C4-2B (cell line): Measurements from ENCODE around the gene BRIP1.
"Not testable (repeated sequence)": the region's sequence is repeated elsewhere in the genome, so short reads cannot be mapped to it uniquely, and the experiment has no call there.

ENCODE experiments used
- H3K27ac ChIP-seq: fragments of 450-650 bp; 2 replicates; pipeline ENCODE4 v1.5.1; 2017
- CTCF ChIP-seq: fragments of 450-650 bp; conservative IDR thresholded peaks from 2 replicates; pipeline ENCODE4 v1.5.1; 2017; ENCODE audit warnings: mild to moderate bottlenecking
- ZFX ChIP-seq: fragments of 450-650 bp; IDR thresholded peaks from 2 replicates; pipeline ENCODE4 v1.6.1; 2017

Gene BRIP1

DNA sequence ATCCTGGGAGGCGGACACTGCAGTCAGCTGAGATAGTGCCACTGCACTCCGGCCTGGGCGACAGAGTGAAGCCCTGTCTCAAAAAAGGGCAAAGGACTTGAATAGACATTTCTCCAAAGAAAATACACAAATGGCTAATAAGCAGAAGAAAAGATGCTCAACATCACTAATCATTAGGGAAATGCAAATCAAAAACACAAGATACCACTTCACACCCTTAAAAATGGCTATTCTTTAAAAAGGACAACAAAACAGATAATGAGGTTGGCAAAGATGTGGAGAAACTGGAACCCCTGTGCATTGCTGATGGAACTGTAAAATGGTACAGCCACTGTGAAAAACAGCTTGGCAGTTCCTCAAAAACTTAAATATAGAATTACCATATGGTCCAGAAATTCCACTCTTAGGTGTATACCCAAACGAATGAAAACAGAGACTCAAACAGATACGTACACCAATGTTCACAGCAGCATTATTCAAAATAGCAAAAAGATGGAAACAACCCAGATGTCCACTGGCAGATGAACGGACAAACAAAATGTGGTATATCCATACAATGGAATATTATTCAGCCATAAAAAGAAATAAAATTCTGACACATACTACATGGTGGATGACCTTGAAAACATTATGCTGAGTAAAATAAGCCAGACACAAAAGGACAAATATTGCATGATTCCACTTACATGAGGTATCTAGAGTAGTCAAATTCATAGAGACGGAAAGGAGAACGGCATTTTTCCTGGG, 35.5 kb downstream of the BRIP1 start:
- TF ChIP-seq ZFX (no peak), CTCF (no peak)
- no peak overlapping the region for H3K27ac ChIP-seq

GRCh38 chr17:61826866-61827265, 36.5 kb downstream of the BRIP1 start:
- H3K27ac ChIP-seq: not testable (repeated sequence)

GRCh38 chr17:61826198-61826597, 37.1 kb downstream of the BRIP1 start:
- H3K27ac ChIP-seq: not testable (repeated sequence)

- no peak for TF ChIP-seq ZFX
- no peak for TF ChIP-seq CTCF
- H3K27ac ChIP-seq: no peak overlapping the region
Measured at GRCh38 chr17:61825448-61826137, 37.7 kb downstream of the BRIP1 start.

- no peak for TF ChIP-seq ZFX
- no peak for TF ChIP-seq CTCF
- H3K27ac ChIP-seq: no peak overlapping the region
Measured at GRCh38 chr17:61822326-61823285, 40.7 kb downstream of the BRIP1 start.

DNA sequence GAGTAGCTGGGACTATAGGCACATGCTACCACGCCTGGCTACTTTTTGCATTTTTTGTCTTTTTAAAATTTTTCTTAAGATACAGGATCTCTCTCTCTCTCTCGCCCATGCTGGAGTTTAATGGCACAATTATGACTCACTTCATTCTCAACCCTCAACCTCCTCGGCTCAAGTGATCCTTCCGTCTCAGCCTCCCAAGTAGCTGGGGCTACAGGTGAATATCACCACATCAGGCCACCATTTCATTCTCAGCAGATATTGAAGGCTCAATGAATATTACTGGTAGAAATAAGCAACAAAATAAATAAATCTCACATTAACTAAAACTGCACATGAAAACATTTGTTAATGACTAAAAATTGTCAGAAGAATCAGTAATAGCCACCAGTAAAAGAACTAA, 41.7 kb downstream of the BRIP1 start:
- H3K27ac ChIP-seq: no peak overlapping the region
- TF ChIP-seq CTCF (no peak), ZFX (no peak)

DNA sequence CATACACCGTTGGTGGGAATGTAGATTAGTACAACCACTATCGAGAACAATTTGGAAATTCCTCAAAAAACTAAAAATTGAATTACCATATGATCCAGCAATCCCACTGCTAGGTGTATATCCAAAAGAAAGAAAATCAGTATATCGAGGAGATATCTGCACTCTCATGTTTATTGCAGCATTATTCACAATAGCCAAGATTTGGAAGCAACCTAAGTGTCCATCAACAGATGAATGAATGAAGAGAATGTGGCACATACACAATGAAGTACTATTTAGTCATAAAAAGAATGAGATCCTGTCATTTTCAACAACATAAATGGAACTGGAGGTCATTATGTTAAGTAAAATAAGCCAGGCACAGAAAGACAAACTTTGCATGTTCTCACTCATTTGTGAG, 44.1 kb downstream of the BRIP1 start:
- not testable (repeated sequence) for H3K27ac ChIP-seq

- TF ChIP-seq ZFX (no peak), CTCF (no peak)
- H3K27ac ChIP-seq: no peak overlapping the region
Measured at GRCh38 chr17:61818225-61818624, 45.1 kb downstream of the BRIP1 start.
